Right ventricle myocardium superior (tissue), 1 donor: Measurements from ENCODE around the gene PEPD. TPM values are rescaled to one million over a fixed set of nuclear protein-coding genes. Genes with fewer than 3 reads are reported as not detected.
A peak's percentile ranks its signal among the peaks of the same experiment; 100 is the strongest.
"Not testable (repeated sequence)": the region's sequence is repeated elsewhere in the genome, so short reads cannot be mapped to it uniquely, and the experiment has no call there.

ENCODE experiments used
- ATAC-seq: fragments of 200-7000 bp; cut with Tn5 transposase; one replicate; pipeline ENCODE4 v1.9.1; 2020; ENCODE audit warnings: mild to moderate bottlenecking; ENCODE audit not compliant: poor library complexity
- DNase-seq: peaks from one replicate; pipeline ENCODE4 v3.0.0-alpha.2; 2020
- intact Hi-C: fragments of 100-400 bp; cut with DNase I; formaldehyde crosslinking; loops from one replicate; pipeline ENCODE4 v1.11.2; 2022
- total RNA-seq: library from RNA; stranded (reverse); fragmentation: NEBNext Ultra II Directional; extraction: Animal tissue kit (Norgen Biotek cat#: 25700); gene quantifications from one replicate; pipeline ENCODE4 v1.2.1, GENCODE V29; 2021
- donor health status: DM: no; HTN: yes; CAD: no; lungs with severe emphysema.

Gene PEPD
- total RNA-seq, 1 donor from 2014 or later, result 29.6 TPM

GRCh38 chr19:33503030-33503429 lies 18.6 kb downstream of the PEPD start:
- intact Hi-C loops, result no loop called here
- DNase-seq (no peak), ATAC-seq (no peak)

- ATAC-seq (no peak), DNase-seq (no peak)
- intact Hi-C loops, result no loop called here
These were observed 19.1 kb downstream of the PEPD start for GRCh38 chr19:33502521-33502920.

GRCh38 chr19:33501693-33502356 lies 19.8 kb downstream of the PEPD start:
- intact Hi-C loops, result no loop called here
- ATAC-seq (no peak), DNase-seq (no peak)

- intact Hi-C loops, result no loop called here
- ATAC-seq (no peak), DNase-seq (no peak)
These were observed 20.6 kb downstream of the PEPD start for GRCh38 chr19:33500991-33501390.

GRCh38 chr19:33500586-33500985 lies 21.0 kb downstream of the PEPD start:
- intact Hi-C loops, result no loop called here
- no peak for DNase-seq

GRCh38 chr19:33499671-33500506 lies 21.7 kb downstream of the PEPD start:
- intact Hi-C loops, result no loop called here
- ATAC-seq, result no peak
- no peak for DNase-seq

More at GRCh38 chr19:33500586-33500985, 21.0 kb downstream of the PEPD start:
- no peak for ATAC-seq

GRCh38 chr19:33499248-33499647 lies 22.3 kb downstream of the PEPD start:
- ATAC-seq (no peak), DNase-seq (no peak)
- intact Hi-C loops, result no loop called here

- ATAC-seq (no peak), DNase-seq (no peak)
- intact Hi-C loops, result no loop called here
These were observed 23.1 kb downstream of the PEPD start for GRCh38 chr19:33498391-33499000.

- intact Hi-C loops, result no loop called here
- DNase-seq (no peak), ATAC-seq (no peak)
These were observed 23.8 kb downstream of the PEPD start for GRCh38 chr19:33497778-33498175.

- intact Hi-C loops, result no loop called here
- DNase-seq (no peak), ATAC-seq (no peak)
These were observed 24.3 kb downstream of the PEPD start for GRCh38 chr19:33497131-33497777.

GRCh38 chr19:33496038-33496895 lies 25.3 kb downstream of the PEPD start:
- intact Hi-C loops, result no loop called here
- DNase-seq (no peak), ATAC-seq (no peak)

GRCh38 chr19:33493401-33494275 lies 28.0 kb downstream of the PEPD start:
- ATAC-seq, result no peak
- peak; percentile 29 for DNase-seq
- intact Hi-C loops, result no loop called here

- intact Hi-C loops, result no loop called here
- ATAC-seq, result no peak
- DNase-seq, result peak; percentile 33
These were observed 28.6 kb downstream of the PEPD start for GRCh38 chr19:33492951-33493350.

- intact Hi-C loops, result no loop called here
- DNase-seq, result no peak
- ATAC-seq, result no peak
These were observed 29.5 kb downstream of the PEPD start for GRCh38 chr19:33492090-33492489.

- ATAC-seq, intact Hi-C loops, DNase-seq: not testable (repeated sequence)
These were observed 31.0 kb downstream of the PEPD start for GRCh38 chr19:33490596-33490995.

GRCh38 chr19:33490041-33490451 lies 31.5 kb downstream of the PEPD start:
- DNase-seq (peak; percentile 34), ATAC-seq (no peak)
- intact Hi-C loops, result no loop called here

GRCh38 chr19:33488826-33489225 lies 32.8 kb downstream of the PEPD start:
- no peak for DNase-seq
- intact Hi-C loops, result no loop called here
- ATAC-seq, result no peak
